HUES48 (cell line): ENCODE measurements around the gene GLIPR1.
"Not testable (repeated sequence)": the region's sequence is repeated elsewhere in the genome, so short reads cannot be mapped to it uniquely, and the experiment has no call there.

Experiments
- H3K27ac ChIP-seq: one replicate; pipeline ENCODE4 v1.7.0; 2013; ENCODE audit warnings: low read depth, low read length, inconsistent platforms
- H3K27me3 ChIP-seq: 2 replicates; pipeline ENCODE4 v1.6.1; 2013; ENCODE audit warnings: mild to moderate bottlenecking, low read length; ENCODE audit not compliant: control insufficient read depth, insufficient read depth
- H3K36me3 ChIP-seq: 2 replicates; pipeline ENCODE4 v1.6.1; 2013; ENCODE audit warnings: low read length; ENCODE audit not compliant: control insufficient read depth, insufficient read depth
- H3K4me1 ChIP-seq: 2 replicates; pipeline ENCODE4 v1.6.1; 2013; ENCODE audit warnings: mild to moderate bottlenecking, low read length; ENCODE audit not compliant: control insufficient read depth, insufficient read depth
- H3K4me3 ChIP-seq: 2 replicates; pipeline ENCODE4 v1.5.1; 2013; ENCODE audit warnings: mild to moderate bottlenecking, low read depth, low read length
- H3K9ac ChIP-seq: 2 replicates; pipeline ENCODE4 v1.6.1; 2013; ENCODE audit warnings: mild to moderate bottlenecking, low read depth, low read length, moderate library complexity
- H3K9me3 ChIP-seq: 2 replicates; pipeline ENCODE4 v1.6.1; 2013; ENCODE audit warnings: low read length; ENCODE audit not compliant: control insufficient read depth, insufficient read depth

GLIPR1 gene

GRCh38 chr12:75474116-75474515 lies 6.4 kb upstream of the GLIPR1 start:
- no peak overlapping the region for H3K27ac ChIP-seq
- H3K36me3 ChIP-seq = no peaks in the 10 kb centered on the region
- no peaks in the 10 kb centered on the region for H3K9me3 ChIP-seq
- no peak overlapping the region for H3K4me3 ChIP-seq
- no peaks in the 10 kb centered on the region for H3K27me3 ChIP-seq
- no peak overlapping the region for H3K9ac ChIP-seq
- H3K4me1 ChIP-seq = peaks cover 7% of the 10 kb centered on the region; the same call in 1 of the 2 replicates

GRCh38 chr12:75476071-75476470 lies 4.5 kb upstream of the GLIPR1 start:
- H3K27me3 ChIP-seq = no peaks in the 10 kb centered on the region
- H3K9ac ChIP-seq = no peak overlapping the region
- H3K27ac ChIP-seq = no peak overlapping the region
- no peak overlapping the region for H3K4me3 ChIP-seq
- H3K4me1 ChIP-seq = peaks cover 9% of the 10 kb centered on the region
- no peaks in the 10 kb centered on the region for H3K36me3 ChIP-seq
- no peaks in the 10 kb centered on the region for H3K9me3 ChIP-seq

- H3K27ac ChIP-seq = no peak overlapping the region
- H3K36me3 ChIP-seq = no peaks in the 10 kb centered on the region
- no peaks in the 10 kb centered on the region for H3K9me3 ChIP-seq
- no peak overlapping the region for H3K9ac ChIP-seq
- no peak overlapping the region for H3K4me3 ChIP-seq
- H3K27me3 ChIP-seq = no peaks in the 10 kb centered on the region
- H3K4me1 ChIP-seq = peaks cover 9% of the 10 kb centered on the region; the same call in 1 of the 2 replicates
Observed at GRCh38 chr12:75477137-75477536, 3.4 kb upstream of the GLIPR1 start.

GRCh38 chr12:75478116-75478794 lies 2.3 kb upstream of the GLIPR1 start:
- no peaks in the 10 kb centered on the region for H3K27me3 ChIP-seq
- no peaks in the 10 kb centered on the region for H3K36me3 ChIP-seq
- H3K4me3 ChIP-seq = no peak overlapping the region
- H3K9ac ChIP-seq = no peak overlapping the region
- H3K27ac ChIP-seq = no peak overlapping the region
- no peaks in the 10 kb centered on the region for H3K9me3 ChIP-seq
- peaks cover 9% of the 10 kb centered on the region; the same call in 1 of the 2 replicates for H3K4me1 ChIP-seq

- Histone ChIP-seq H3K4me3 (no peak overlapping the region), H3K36me3 (no peaks in the 10 kb centered on the region), H3K4me1 (peaks cover 13% of the 10 kb centered on the region), H3K9me3 (no peaks in the 10 kb centered on the region), H3K27ac (no peak overlapping the region), H3K9ac (no peak overlapping the region), H3K27me3 (no peaks in the 10 kb centered on the region)
Observed at GRCh38 chr12:75479963-75480461, 543 bp upstream of the GLIPR1 start.

- Histone ChIP-seq H3K27ac (no peak overlapping the region), H3K9ac (no peak overlapping the region; the same call in 1 of the 2 replicates)
Observed at GRCh38 chr12:75481013-75481705, 604 bp downstream of the GLIPR1 start.

GRCh38 chr12:75481774-75482173 lies 1.2 kb downstream of the GLIPR1 start:
- H3K27ac ChIP-seq = no peak overlapping the region
- H3K9ac ChIP-seq = no peak overlapping the region
- H3K4me3 ChIP-seq = peak overlapping the region; percentile 4; the same call in 1 of the 2 replicates
- H3K9me3 ChIP-seq = no peaks in the 10 kb centered on the region
- H3K27me3 ChIP-seq = no peaks in the 10 kb centered on the region
- no peaks in the 10 kb centered on the region for H3K36me3 ChIP-seq
- peaks cover 15% of the 10 kb centered on the region for H3K4me1 ChIP-seq

More at GRCh38 chr12:75481013-75481705, 604 bp downstream of the GLIPR1 start:
- H3K9me3 ChIP-seq = no peaks in the 10 kb centered on the region
- H3K36me3 ChIP-seq = no peaks in the 10 kb centered on the region
- H3K27me3 ChIP-seq = no peaks in the 10 kb centered on the region
- H3K4me1 ChIP-seq = peaks cover 15% of the 10 kb centered on the region
- H3K4me3 ChIP-seq = peak overlapping the region; percentile 32; the same call in 1 of the 2 replicates

- H3K9me3 ChIP-seq = no peaks in the 10 kb centered on the region
- no peaks in the 10 kb centered on the region for H3K36me3 ChIP-seq
- no peaks in the 10 kb centered on the region for H3K27me3 ChIP-seq
- H3K9ac ChIP-seq = no peak overlapping the region
- H3K4me1 ChIP-seq = peaks cover 22% of the 10 kb centered on the region
- H3K27ac ChIP-seq = no peak overlapping the region
- H3K4me3 ChIP-seq = no peak overlapping the region
Observed at GRCh38 chr12:75482646-75483045, 2.1 kb downstream of the GLIPR1 start.

- no peaks in the 10 kb centered on the region for H3K27me3 ChIP-seq
- H3K9ac ChIP-seq = no peak overlapping the region
- H3K4me1 ChIP-seq = peaks cover 22% of the 10 kb centered on the region
- H3K27ac ChIP-seq = peak overlapping the region; percentile 77
- H3K4me3 ChIP-seq = no peak overlapping the region
- H3K9me3 ChIP-seq = no peaks in the 10 kb centered on the region
- no peaks in the 10 kb centered on the region for H3K36me3 ChIP-seq
Observed at GRCh38 chr12:75483431-75483830, 2.9 kb downstream of the GLIPR1 start.

- H3K9ac ChIP-seq, H3K27me3 ChIP-seq, H3K4me3 ChIP-seq, H3K9me3 ChIP-seq, H3K36me3 ChIP-seq: not testable (repeated sequence)
- peak overlapping the region; percentile 84 for H3K27ac ChIP-seq
- peaks cover 22% of the 10 kb centered on the region for H3K4me1 ChIP-seq
Observed at GRCh38 chr12:75484450-75484849, 3.9 kb downstream of the GLIPR1 start.

GRCh38 chr12:75487308-75487707 lies 6.8 kb downstream of the GLIPR1 start:
- H3K27me3 ChIP-seq = no peaks in the 10 kb centered on the region
- H3K4me3 ChIP-seq = no peak overlapping the region
- no peaks in the 10 kb centered on the region for H3K36me3 ChIP-seq
- no peaks in the 10 kb centered on the region for H3K9me3 ChIP-seq
- H3K27ac ChIP-seq = no peak overlapping the region
- peaks cover 19% of the 10 kb centered on the region for H3K4me1 ChIP-seq
- no peak overlapping the region for H3K9ac ChIP-seq
